Pancreas (tissue), 10 donors: ENCODE measurements around the gene ZNF444. TPM values are rescaled to one million over a fixed set of nuclear protein-coding genes. Genes with fewer than 3 reads are reported as not detected.

Source experiments
- ATAC-seq, 4 donors: fragments of 200-7000 bp; cut with Tn5 transposase; one replicate each; pipeline versions ENCODE4 v1.8.0 to v1.9.1; 2020; ENCODE audit warnings: mild to moderate bottlenecking in 4 of 4, moderate library complexity in 4 of 4
- DNase-seq, 6 donors: peaks; one replicate each; pipeline ENCODE4 v3.0.0-alpha.2; 2020
- FAIRE-seq: peaks from 2 replicates; lab custom pipeline; 2012; peaks lifted over from hg19 to GRCh38; lab: Jason Lieb, UNC
- H3K27ac ChIP-seq, 4 donors: fragments of 200-600 bp; sonication (generic); 1 replicate in 3 of 4; 2 replicates in 1 of 4; pipeline versions ENCODE4 v1.5.0 to v1.8.0; 2020
- H3K27me3 ChIP-seq, 4 donors: fragments of 200-600 bp; one replicate each; pipeline ENCODE4 v1.8.0; 2021
- H3K36me3 ChIP-seq, 3 donors: fragments of 200-600 bp; sonication (generic) in 1 of 3; one replicate each; pipeline versions ENCODE4 v1.5.0 to v1.8.0; 2020 to 2021
- H3K4me1 ChIP-seq, 3 donors: fragments of 200-600 bp; one replicate each; pipeline ENCODE4 v1.8.0; 2021
- H3K4me3 ChIP-seq, 4 donors: fragments of 200-600 bp; sonication (generic) in 2 of 4; one replicate each; pipeline versions ENCODE4 v1.5.0 to v1.8.0; 2020 to 2021
- H3K9me3 ChIP-seq, 4 donors: fragments of 200-600 bp; one replicate each; pipeline ENCODE4 v1.8.0; 2021
- WGBS, 2 donors: extraction: QIAGEN DNeasy Blood & Tissue Kit; methylation state at CpG; one replicate each; pipeline ENCODE4 v1.1.7; 2013; 5-methylcytosine and 5-hydroxymethylcytosine counted together
- intact Hi-C, 3 donors: fragments of 100-400 bp; cut with DNase I; formaldehyde crosslinking; loops; one replicate each; pipeline versions ENCODE4 v1.11.1 to v1.14.2; 2022
- polyA plus RNA-seq, 2 donors: library from polyadenylated mRNA; stranded (reverse); fragments of 200-250 nt; gene quantifications; one replicate each; pipeline ENCODE4 v1.2.3, GENCODE V29; 2013
- total RNA-seq, 6 donors: library from RNA; stranded (reverse); fragmentation: NEBNext Ultra II Directional in 4 of 6; extraction: Animal tissue kit (Norgen Biotek cat#: 25700) in 4 of 6; gene quantifications; one replicate each; pipeline versions ENCODE4 v1.2.1 to v1.2.4, GENCODE V29; 2021 to 2023
- TF ChIP-seq, protein P1 (sequence below), 4 donors: fragments of 200-600 bp; sonication (generic) in 3 of 4; IDR thresholded peaks; one replicate each; pipeline versions ENCODE4 v1.5.0 to v1.8.0; 2021; ENCODE audit warnings: antibody characterized with exemption in 4 of 4
- donor health status: healthy with polysubstance abuse.
- donor health status: DM: no; HTN: no; CAD: no; lungs with moderate emphysema.
- donor health status: DM: no; HTN: no; CAD: no.
- donor health status: control.
- donor health status: control.
- donor health status: Bipolar disorder and iron deficiency.
- donor health status: DM: yes; HTN: yes; CAD: no.
- donor health status: DM: no; HTN: no; CAD: no.
- donor health status: DM: no; HTN: no; CAD: no.
- donor health status: DM: yes; HTN: yes; CAD: no.

Gene ZNF444
- total and polyA plus RNA-seq, 8 donors = 27.9 to 99.0 (median 34.2) TPM

DNA sequence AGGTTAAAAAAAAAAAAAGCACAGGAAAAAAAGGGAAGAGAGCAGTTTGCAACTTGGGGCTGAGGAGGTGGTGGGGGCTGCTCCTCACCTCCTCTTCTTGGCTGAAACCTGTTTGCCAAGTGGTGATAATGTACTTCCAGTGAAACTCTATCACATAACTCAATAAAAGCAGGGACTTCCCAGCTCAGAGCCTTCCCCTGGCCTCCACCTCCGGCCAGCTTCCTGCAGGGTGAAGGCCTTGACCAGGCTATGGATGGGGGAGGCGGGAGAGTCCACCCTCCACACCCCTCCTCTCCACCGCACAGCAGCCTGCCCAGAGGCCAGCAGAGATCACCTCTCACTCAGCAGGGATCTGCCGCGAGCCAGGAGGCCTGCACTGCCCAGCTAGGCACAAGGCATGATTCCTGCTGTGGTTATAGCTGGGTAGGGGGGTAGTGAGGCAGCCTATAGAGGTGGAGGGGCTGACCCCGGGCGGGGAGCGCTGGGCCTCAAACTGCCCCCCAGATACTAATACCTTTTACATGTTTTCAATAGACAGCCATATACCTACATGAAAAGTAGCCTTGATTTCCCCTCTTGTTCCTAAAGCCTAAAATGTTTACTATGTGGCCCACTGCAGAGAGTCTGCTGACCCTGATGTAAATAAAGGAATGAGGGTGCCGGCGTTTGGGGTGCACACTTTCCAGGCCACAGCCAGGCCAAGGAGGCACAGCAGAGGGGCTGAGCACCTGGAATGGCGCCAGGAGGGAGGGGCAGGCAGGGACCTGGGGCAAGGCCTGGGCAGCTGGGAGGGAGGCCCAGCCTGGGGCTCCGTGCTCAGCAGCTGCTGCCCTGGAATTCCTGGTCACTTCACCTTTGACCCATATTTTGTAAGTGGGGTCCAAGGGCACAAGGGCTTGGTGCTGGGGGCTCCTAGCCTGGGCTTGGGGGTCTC is 30.3 kb upstream of the ZNF444 start:
- H3K27me3 ChIP-seq = no peaks in the 10 kb centered on the region
- TF ChIP-seq, protein P1, sequence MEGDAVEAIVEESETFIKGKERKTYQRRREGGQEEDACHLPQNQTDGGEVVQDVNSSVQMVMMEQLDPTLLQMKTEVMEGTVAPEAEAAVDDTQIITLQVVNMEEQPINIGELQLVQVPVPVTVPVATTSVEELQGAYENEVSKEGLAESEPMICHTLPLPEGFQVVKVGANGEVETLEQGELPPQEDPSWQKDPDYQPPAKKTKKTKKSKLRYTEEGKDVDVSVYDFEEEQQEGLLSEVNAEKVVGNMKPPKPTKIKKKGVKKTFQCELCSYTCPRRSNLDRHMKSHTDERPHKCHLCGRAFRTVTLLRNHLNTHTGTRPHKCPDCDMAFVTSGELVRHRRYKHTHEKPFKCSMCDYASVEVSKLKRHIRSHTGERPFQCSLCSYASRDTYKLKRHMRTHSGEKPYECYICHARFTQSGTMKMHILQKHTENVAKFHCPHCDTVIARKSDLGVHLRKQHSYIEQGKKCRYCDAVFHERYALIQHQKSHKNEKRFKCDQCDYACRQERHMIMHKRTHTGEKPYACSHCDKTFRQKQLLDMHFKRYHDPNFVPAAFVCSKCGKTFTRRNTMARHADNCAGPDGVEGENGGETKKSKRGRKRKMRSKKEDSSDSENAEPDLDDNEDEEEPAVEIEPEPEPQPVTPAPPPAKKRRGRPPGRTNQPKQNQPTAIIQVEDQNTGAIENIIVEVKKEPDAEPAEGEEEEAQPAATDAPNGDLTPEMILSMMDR (IDR thresholded peaks at IDR 0.05) = no peak
- H3K4me3 ChIP-seq = no peak overlapping the region
- H3K27ac ChIP-seq = peak overlapping the region; percentile 60 to 74 (median 69)
- H3K4me1 ChIP-seq = peaks cover 43 to 56% (median 50%) of the 10 kb centered on the region in 3 donors
- peak; percentile 58 to 84 (median 76) for DNase-seq
- H3K36me3 ChIP-seq = no peaks in the 10 kb centered on the region
- intact Hi-C loops = no loop called here
- ATAC-seq = peak; percentile 66 to 85 (median 78)
- FAIRE-seq = no peak
- no peaks in the 10 kb centered on the region for H3K9me3 ChIP-seq
- WGBS, 2 donors = 11 to 13% methylated on average over 12 of the region's 12 CpGs

DNA sequence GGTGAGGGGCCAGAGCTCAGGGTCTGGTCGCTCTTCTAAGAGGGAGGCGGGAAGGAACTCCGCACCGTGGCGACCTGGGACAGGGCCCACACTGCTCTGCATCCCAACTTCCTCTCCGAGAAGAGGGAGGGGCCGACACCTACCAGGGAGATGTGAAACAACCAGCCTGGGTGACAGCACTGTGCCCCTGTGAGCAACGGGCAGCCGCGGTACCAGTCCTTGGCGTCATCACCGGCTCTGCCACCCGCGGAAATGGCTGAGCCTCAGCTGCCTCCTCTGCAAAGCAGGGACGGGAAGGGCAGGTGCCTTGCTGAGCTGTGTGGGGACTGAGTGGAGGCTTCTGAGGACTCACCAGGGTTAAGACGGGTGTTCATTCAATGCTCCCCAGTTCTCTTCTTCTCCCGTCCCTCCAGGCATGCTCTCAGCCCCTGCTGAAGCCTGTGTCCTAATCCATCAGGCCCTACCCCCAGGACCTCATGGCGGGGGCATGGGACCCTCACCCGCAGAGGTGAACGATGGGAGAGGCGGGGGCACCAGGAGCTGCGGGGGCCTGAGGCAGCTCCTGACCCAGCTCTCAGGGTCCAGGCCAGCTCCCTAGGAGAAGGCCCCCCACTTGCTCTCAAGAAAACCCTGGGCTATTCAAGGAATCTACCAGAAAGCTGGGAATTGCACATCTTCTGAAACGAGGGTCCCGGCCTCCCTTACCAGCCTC is 29.3 kb upstream of the ZNF444 start:
- DNase-seq (peak in 4 of 6 donors; percentile 43 to 72 (median 62)), ATAC-seq (peak; percentile 25 to 62 (median 43)), FAIRE-seq (no peak)
- H3K27ac ChIP-seq = peak overlapping the region; percentile 60 to 74 (median 69)
- H3K4me3 ChIP-seq = peak overlapping the region in 1 of 4 donors; percentile 12
- H3K9me3 ChIP-seq = no peaks in the 10 kb centered on the region
- peaks cover 43 to 59% (median 50%) of the 10 kb centered on the region in 3 donors for H3K4me1 ChIP-seq
- no peaks in the 10 kb centered on the region for H3K36me3 ChIP-seq
- intact Hi-C loops = no loop called here
- WGBS, 2 donors = 43 to 47% methylated on average over 23 to 24 of the region's 24 CpGs
- TF ChIP-seq, protein P1 (IDR thresholded peaks at IDR 0.05) = no peak
- no peaks in the 10 kb centered on the region for H3K27me3 ChIP-seq

DNA sequence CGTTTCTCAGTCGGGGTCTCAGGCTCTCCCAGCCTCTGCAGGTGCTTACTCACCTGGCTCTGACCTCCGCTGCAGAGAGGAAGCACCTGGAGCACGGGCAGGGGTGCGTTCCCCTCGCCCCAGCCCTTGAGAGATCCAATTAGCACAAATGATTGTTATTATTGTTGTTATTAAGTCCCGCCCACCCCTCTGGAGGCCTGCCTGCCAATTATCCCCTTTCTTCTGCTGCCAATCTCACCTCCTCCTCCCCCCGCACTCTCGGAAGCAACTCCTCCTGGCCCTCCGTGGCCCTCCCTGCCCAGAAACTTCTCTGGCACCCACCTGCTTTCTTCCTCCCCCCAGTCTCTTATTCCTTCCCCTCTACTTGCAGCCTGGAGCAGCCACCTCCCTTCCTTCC is 28.8 kb upstream of the ZNF444 start:
- H3K4me1 ChIP-seq = peaks cover 43 to 61% (median 50%) of the 10 kb centered on the region in 3 donors
- intact Hi-C loops = no loop called here
- no peaks in the 10 kb centered on the region for H3K9me3 ChIP-seq
- H3K27ac ChIP-seq = peak overlapping the region in 3 of 4 donors; percentile 68 to 74 (median 70)
- no peaks in the 10 kb centered on the region for H3K36me3 ChIP-seq
- DNase-seq (no peak), FAIRE-seq (no peak), ATAC-seq (no peak)
- TF ChIP-seq, protein P1 (IDR thresholded peaks at IDR 0.05) = no peak
- H3K4me3 ChIP-seq = no peak overlapping the region
- 40 to 47% methylated on average over 10 of the region's 10 CpGs for WGBS, 2 donors
- no peaks in the 10 kb centered on the region for H3K27me3 ChIP-seq

DNA sequence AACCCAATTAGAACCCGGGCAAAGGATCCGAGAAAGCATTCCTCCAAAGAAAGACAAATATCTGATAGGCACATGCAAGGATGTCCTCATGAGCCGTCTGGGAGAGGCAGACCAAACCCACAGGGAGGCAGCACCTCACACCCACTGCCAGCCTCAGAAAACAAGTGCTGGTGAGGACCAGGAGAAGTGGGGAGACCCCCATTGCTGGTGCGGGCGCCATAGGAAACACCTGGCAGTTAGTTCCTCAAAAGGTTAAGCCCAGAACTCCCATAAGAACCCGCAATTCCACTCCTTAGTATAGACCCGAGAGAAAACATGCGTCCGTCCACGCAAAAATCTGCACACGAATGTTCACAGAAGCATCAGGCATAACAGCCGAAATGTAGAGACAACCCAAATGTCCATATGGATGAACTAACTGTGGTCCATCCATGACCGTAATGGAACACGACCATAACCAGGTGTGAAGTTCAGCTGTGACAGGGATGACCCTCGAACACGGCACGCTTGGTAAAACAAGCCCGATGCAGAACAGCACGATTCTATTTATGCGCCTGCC is 27.9 kb upstream of the ZNF444 start:
- Histone ChIP-seq H3K4me1 (peaks cover 49 to 69% (median 52%) of the 10 kb centered on the region in 3 donors), H3K27me3 (no peaks in the 10 kb centered on the region), H3K27ac (peak overlapping the region in 1 of 4 donors; percentile 70), H3K4me3 (no peak overlapping the region), H3K9me3 (no peaks in the 10 kb centered on the region), H3K36me3 (no peaks in the 10 kb centered on the region)
- ATAC-seq (no peak), DNase-seq (no peak), FAIRE-seq (no peak)
- 71 to 72% methylated on average over 20 of the region's 20 CpGs for WGBS, 2 donors
- intact Hi-C loops = no loop called here
- TF ChIP-seq, protein P1 (IDR thresholded peaks at IDR 0.05) = no peak
